GM12865 (cell line): ENCODE measurements around the gene CSRP3.

Experiments
- DNase-seq: peaks from one replicate; pipeline ENCODE4 v3.0.0; 2010; ENCODE audit warnings: low read depth
- H3K4me3 ChIP-seq: 2 replicates; pipeline ENCODE4 v1.5.1; 2011; ENCODE audit warnings: mild to moderate bottlenecking, low read depth, low read length, control low read depth
- TF ChIP-seq, protein P1 (sequence below): IDR thresholded peaks from 2 replicates; pipeline ENCODE4 v1.5.1; 2011; ENCODE audit warnings: low read length, control low read depth, low read depth, inconsistent platforms; ENCODE audit not compliant: insufficient read depth; ENCODE audit errors: missing control alignments

CSRP3 gene

DNA sequence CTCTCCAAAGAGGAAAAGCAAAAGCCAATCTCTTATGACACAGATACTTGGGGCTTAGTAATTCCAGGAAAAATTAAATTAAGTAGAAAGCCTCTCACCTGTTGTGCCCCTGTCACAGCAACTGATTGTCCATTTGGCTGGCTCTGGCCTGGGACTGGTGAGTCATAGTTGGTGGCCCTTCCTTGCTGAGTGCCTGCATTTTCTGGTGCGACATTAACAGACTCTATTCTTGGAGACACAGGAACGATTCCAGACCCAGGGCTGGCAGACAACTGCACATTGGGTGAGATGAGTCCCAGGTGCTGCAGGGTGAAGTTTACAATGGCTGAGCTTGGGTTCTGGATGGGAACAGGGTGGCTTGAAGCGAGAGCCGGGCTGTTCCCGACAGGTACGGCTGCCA is 23.3 kb upstream of the CSRP3 start:
- no peak overlapping the region for H3K4me3 ChIP-seq
- TF ChIP-seq, protein P1, sequence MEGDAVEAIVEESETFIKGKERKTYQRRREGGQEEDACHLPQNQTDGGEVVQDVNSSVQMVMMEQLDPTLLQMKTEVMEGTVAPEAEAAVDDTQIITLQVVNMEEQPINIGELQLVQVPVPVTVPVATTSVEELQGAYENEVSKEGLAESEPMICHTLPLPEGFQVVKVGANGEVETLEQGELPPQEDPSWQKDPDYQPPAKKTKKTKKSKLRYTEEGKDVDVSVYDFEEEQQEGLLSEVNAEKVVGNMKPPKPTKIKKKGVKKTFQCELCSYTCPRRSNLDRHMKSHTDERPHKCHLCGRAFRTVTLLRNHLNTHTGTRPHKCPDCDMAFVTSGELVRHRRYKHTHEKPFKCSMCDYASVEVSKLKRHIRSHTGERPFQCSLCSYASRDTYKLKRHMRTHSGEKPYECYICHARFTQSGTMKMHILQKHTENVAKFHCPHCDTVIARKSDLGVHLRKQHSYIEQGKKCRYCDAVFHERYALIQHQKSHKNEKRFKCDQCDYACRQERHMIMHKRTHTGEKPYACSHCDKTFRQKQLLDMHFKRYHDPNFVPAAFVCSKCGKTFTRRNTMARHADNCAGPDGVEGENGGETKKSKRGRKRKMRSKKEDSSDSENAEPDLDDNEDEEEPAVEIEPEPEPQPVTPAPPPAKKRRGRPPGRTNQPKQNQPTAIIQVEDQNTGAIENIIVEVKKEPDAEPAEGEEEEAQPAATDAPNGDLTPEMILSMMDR: no peak
- DNase-seq: no peak

DNA sequence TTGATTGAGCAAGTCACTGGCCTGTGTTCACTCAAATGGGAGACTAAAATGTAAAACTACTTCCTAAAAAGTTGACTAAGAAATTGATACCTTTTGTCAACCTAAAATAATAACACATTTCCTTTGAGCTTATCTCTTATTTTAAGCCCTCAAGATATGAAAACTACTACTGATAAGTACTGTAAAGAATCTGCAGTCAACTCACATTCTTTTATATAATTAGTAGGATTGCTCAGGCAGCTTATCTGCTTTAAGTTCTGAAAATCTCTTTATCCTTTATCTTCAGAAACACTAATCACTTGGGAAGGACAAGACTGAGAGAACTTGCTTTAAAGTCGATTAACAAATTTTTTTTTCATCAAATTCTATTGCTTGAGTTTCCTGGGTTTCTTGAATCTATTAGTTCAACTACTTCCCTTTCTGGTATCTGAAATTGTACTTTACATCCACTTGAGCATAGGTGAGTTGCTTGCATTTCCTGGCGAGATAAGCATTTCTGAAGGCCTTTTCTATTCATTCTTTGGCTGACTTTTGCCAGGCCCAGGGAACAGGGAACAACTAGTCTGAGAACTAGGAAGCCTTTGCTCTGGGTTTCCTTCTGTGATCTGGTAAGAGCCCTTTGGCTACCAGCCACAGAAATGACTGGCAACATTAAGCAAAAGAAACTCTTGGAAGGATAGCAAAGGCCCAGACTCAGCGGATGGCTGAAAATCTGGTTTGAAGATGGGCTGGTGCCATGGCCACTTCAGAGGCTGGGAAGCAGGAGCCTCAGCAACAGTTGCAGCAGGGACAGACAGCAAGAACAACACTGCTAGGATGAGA is 19.3 kb upstream of the CSRP3 start:
- no peak for DNase-seq
- TF ChIP-seq, protein P1: no peak
- no peak overlapping the region for H3K4me3 ChIP-seq

DNA sequence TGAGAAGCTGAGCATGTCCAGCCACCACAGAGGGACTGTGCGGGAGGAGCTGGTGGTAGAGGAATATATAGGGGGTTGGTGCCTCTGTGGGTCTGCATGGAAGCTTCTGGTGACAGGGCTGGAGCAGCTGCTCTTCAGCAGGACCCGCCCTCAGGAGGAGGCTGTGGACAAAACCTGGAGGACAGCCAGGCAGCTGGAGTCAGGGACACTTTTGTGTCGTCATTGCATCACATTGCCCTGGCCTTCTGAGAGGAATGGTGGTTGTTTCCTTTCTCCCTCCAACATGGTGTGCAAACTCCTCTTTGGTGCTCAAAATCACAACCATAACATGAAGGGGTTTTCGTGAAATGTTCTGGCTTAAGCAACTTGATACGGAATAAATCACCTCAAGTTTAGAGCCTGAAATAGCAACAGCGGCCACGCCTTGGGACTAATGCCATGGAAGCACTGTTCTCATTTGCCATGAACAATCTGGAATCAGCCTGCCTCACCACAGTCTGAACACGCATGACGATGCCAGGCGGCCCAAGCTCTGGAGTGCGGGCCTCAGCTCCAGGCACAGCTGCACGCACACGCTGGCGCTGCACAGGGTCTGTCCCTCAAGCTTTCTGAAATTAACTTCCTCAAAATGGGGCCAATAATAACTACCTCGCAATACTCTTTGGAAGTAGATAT is 17.1 kb upstream of the CSRP3 start:
- TF ChIP-seq, protein P1: no peak
- H3K4me3 ChIP-seq: no peak overlapping the region
- no peak for DNase-seq

DNA sequence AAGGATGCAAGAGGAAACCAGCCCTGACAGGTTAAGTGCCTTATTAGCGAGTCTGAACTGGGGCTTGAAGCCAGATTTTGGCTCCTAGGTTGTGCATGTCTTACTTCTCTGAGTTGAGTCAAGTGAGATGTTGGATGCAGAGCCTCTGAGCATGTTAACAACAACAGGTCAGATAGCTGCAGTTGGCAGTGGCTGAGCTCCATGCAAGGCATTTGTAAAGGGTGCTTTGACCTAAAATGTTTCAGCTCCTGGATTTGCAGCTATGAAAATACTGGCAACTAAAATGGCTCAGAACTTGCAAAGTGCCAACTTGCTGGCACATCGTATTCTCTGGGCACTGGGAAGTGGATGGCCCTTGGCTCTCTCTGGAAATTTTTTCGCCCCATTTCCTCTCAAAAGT is 16.4 kb upstream of the CSRP3 start:
- H3K4me3 ChIP-seq: no peak overlapping the region
- DNase-seq: no peak
- TF ChIP-seq, protein P1: no peak

DNA sequence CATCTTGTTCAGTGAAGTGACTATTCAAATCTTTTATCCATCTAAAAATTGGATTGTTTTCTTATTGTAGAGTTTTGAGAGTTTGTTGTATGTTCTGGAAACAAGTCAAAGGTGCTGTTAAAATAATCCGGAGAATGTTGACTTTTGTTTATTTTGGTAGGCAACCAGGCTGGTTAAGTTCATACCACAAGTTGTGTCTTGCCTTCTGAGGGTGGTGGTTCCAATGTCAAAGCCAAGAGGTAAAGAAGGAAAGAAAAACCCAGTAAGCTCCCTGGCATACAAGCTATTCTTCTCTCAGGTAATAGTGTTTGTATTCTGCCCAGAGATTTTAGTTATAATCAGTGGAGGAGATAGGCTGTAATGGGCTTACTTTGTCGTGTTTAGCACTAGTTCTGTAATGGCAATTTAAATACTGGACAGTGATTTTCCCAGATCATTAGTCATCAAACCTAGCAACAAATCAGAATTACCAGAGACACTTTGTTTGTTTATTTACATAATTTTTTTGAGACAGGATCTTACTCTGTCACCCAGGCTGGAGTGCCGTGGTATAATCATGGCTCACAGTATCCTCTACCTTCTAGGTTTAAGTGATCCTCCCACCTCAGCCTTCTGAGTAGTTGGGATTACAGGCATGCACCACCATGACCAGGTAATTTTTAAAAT is 15.1 kb upstream of the CSRP3 start:
- TF ChIP-seq, protein P1: no peak
- H3K4me3 ChIP-seq: no peak overlapping the region
- no peak for DNase-seq

DNA sequence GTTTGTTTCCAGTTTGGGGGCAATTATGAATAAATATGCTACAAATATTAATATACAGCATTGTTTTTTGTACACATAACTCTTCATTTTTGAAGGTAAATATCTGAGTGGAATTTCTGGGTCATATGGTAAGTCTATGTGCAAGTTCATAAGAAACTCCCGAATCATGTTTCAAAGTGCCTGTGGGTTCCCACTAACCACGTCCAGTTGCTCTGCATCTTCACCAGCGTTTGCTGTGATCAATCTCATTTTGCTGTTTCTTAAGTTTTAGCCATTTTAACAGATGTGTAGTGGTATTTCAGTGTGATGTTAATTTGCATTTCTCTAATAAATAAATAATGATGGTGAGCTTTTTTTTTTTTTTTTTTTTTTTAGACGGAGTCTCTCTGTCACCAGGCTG is 14.2 kb upstream of the CSRP3 start:
- TF ChIP-seq, protein P1: no peak
- no peak overlapping the region for H3K4me3 ChIP-seq
- DNase-seq: no peak
